Measurements from ENCODE around the gene RPS6KB2. TPM values are rescaled to one million over a fixed set of nuclear protein-coding genes. Genes with fewer than 3 reads are reported as not detected.

Gene RPS6KB2
- total and polyA plus RNA-seq, 4 donors = 26.3 to 69.5 (median 56.2) TPM

DNA sequence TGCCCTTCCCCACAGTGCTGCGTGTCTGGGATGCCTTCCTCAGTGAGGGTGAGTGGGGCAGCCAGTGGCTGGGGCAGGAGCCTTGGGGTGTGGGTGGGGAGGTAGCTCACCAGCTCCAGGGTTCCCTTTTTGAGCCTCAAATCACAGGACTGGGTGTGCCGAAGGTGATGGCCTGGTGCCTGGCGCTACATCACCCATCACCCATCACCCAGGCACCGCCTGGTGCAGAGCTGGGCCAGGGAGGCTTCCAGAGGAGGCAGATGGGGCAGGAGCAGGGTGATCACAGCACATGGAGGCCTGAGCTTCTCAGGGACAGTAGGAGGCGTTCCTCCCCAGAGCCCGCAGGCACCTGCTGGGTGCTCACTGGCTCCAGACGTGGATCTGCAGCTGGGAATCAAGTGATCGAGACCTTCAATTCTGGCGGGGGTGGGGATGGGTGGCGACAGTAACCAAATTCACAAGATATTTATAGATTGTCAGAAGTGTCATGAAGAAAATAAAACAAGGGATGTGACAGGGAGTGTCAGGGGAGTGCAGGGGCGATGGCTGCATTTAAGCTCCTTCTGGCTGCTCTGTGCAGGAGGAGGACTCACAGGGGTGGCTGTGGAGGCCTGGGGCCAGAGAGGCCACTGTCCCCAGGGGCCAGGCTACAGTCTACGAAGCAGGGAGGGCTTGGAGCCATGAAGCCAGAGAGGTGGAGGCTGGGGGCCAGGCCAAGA lies 21.2 kb upstream of the RPS6KB2 start:
- Histone ChIP-seq H3K36me3 (ENCODE audit: control insufficient read depth in 4 of 4, insufficient read depth in 4 of 4, low read length in 4 of 4) (no peaks in the 10 kb centered on the region), H3K9me3 (ENCODE audit: control insufficient read depth in 4 of 4, insufficient read depth in 3 of 4, low read length in 3 of 4) (no peaks in the 10 kb centered on the region), H3K4me3 (no peak overlapping the region), H3K27ac (ENCODE audit: low read depth in 1 of 2, low read length in 1 of 2) (no peak overlapping the region), H3K27me3 (ENCODE audit: control insufficient read depth in 3 of 3, insufficient read depth in 3 of 3, low read length in 2 of 3) (no peaks in the 10 kb centered on the region), H3K9ac (ENCODE audit: insufficient read depth in 1 of 2, low read length in 2 of 2) (no peak overlapping the region), H3K4me1 (ENCODE audit: control insufficient read depth in 5 of 5, insufficient read depth in 5 of 5, low read length in 5 of 5) (peaks cover 0 to 14% (median 7%) of the 10 kb centered on the region in 5 donors)
- WGBS, 2 donors = 65 to 78% methylated on average over 12 of the region's 12 CpGs
- ATAC-seq (ENCODE audit: insufficient read depth, low FRiP score) (no peak), DNase-seq (no peak)
- TF ChIP-seq CTCF (IDR thresholded peaks at IDR 0.05; ENCODE audit: control extremely low read depth, extremely low read depth) = no peak

- no peaks in the 10 kb centered on the region for H3K36me3 ChIP-seq (ENCODE audit: control insufficient read depth in 4 of 4, insufficient read depth in 4 of 4, low read length in 4 of 4)
- 73 to 80% methylated on average over 12 of the region's 12 CpGs for WGBS, 2 donors
- no peak for ATAC-seq (ENCODE audit: insufficient read depth, low FRiP score)
- no peak overlapping the region for H3K9ac ChIP-seq (ENCODE audit: insufficient read depth in 1 of 2, low read length in 2 of 2)
- H3K27ac ChIP-seq (ENCODE audit: low read depth in 1 of 2, low read length in 1 of 2) = no peak overlapping the region
- no peak for DNase-seq
- no peaks in the 10 kb centered on the region for H3K27me3 ChIP-seq (ENCODE audit: control insufficient read depth in 3 of 3, insufficient read depth in 3 of 3, low read length in 2 of 3)
- no peaks in the 10 kb centered on the region for H3K9me3 ChIP-seq (ENCODE audit: control insufficient read depth in 4 of 4, insufficient read depth in 3 of 4, low read length in 3 of 4)
- H3K4me1 ChIP-seq (ENCODE audit: control insufficient read depth in 5 of 5, insufficient read depth in 5 of 5, low read length in 5 of 5) = peaks cover 0 to 10% (median 6%) of the 10 kb centered on the region in 5 donors
- no peak for TF ChIP-seq CTCF (IDR thresholded peaks at IDR 0.05; ENCODE audit: control extremely low read depth, extremely low read depth)
- H3K4me3 ChIP-seq = no peak overlapping the region
These were observed 20.6 kb upstream of the RPS6KB2 start for GRCh38 chr11:67407688-67408163.

DNA sequence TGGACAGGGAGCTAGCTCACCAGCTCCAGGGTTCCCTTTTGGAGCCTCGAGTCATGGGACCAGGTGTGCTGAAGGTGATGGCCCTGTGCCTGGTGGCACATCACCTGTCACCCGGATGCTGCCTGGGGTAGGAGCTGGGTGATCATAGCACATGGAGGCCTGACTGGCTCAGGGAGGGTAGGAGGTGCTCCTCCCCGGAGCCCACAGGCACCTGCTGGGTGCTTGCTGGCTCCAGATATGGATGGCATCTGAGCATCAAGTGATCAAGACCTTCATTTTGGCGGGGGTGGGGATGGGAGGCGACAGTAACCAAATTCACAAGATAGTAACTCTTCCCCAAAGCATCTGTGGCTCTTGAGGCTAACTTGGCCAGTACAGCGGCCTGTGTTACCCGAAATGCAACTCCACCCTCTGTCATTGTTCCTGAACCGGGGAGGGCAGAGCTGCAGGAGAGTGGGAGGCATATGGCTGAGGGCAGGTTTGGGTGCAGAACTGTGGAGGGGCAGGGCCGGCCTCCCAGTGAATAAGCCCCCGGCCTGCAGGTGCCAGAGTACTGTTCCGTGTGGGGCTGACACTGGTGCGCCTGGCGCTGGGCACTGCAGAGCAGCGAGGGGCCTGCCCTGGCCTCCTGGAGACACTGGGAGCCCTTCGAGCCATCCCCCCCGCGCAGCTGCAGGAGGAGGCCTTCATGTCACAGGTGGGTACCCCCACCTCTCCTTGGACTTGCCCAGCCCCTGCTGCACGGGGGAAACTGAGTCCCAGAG lies 19.7 kb upstream of the RPS6KB2 start:
- Histone ChIP-seq H3K4me1 (ENCODE audit: control insufficient read depth in 5 of 5, insufficient read depth in 5 of 5, low read length in 5 of 5) (peaks cover 0 to 8% (median 5%) of the 10 kb centered on the region in 5 donors), H3K27ac (ENCODE audit: low read depth in 1 of 2, low read length in 1 of 2) (no peak overlapping the region)
- no peak for DNase-seq

More for the DNA sequence above, 19.7 kb upstream of the RPS6KB2 start:
- Histone ChIP-seq H3K36me3 (ENCODE audit: control insufficient read depth in 4 of 4, insufficient read depth in 4 of 4, low read length in 4 of 4) (no peaks in the 10 kb centered on the region), H3K27me3 (ENCODE audit: control insufficient read depth in 3 of 3, insufficient read depth in 3 of 3, low read length in 2 of 3) (peaks cover 0 to 3% (median 0%) of the 10 kb centered on the region in 3 donors), H3K9me3 (ENCODE audit: control insufficient read depth in 4 of 4, insufficient read depth in 3 of 4, low read length in 3 of 4) (no peaks in the 10 kb centered on the region), H3K9ac (ENCODE audit: insufficient read depth in 1 of 2, low read length in 2 of 2) (no peak overlapping the region), H3K4me3 (no peak overlapping the region)
- ATAC-seq (ENCODE audit: insufficient read depth, low FRiP score) = no peak
- WGBS, 2 donors = 41 to 68% methylated on average over 18 of the region's 18 CpGs
- no peak for TF ChIP-seq CTCF (IDR thresholded peaks at IDR 0.05; ENCODE audit: control extremely low read depth, extremely low read depth)

Data from lung (tissue), 12 donors.